GM21526 (cell line): Measurements from ENCODE around the gene AHI1.
"Not testable (repeated sequence)": the region's sequence is repeated elsewhere in the genome, so short reads cannot be mapped to it uniquely, and the experiment has no call there.

Source experiments
- ATAC-seq: cut with Tn5 transposase; IDR thresholded peaks from one replicate; pipeline ENCODE4 v1.9.1; 2021; ENCODE audit warnings: moderate library complexity; ENCODE audit not compliant: unreplicated experiment, low FRiP score

Gene AHI1

GRCh38 chr6:135506270-135506997 is 8.9 kb upstream of the AHI1 start:
- ATAC-seq: peak; percentile 72

GRCh38 chr6:135505648-135506047 is 8.1 kb upstream of the AHI1 start:
- ATAC-seq: no peak

- ATAC-seq: no peak
Measured at GRCh38 chr6:135505222-135505621, 7.7 kb upstream of the AHI1 start.

DNA sequence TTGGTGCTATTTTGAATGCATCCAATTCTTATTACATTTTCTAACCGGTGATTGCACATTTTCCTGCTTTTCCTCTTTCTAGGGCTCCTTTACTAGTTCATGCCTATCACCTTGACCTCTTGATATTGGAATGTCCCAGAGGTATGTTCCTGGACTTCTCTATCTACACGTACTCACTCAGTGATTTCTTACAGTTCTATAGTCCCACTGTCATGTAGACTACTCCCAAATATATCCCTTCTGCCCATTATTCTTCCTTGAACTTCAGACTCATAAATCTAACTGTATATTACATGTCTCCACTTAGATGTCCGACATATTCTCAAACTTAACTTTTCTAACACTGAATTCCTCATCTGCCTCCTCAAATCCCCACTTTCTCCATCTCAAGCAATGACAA is 7.2 kb upstream of the AHI1 start:
- no peak for ATAC-seq

DNA sequence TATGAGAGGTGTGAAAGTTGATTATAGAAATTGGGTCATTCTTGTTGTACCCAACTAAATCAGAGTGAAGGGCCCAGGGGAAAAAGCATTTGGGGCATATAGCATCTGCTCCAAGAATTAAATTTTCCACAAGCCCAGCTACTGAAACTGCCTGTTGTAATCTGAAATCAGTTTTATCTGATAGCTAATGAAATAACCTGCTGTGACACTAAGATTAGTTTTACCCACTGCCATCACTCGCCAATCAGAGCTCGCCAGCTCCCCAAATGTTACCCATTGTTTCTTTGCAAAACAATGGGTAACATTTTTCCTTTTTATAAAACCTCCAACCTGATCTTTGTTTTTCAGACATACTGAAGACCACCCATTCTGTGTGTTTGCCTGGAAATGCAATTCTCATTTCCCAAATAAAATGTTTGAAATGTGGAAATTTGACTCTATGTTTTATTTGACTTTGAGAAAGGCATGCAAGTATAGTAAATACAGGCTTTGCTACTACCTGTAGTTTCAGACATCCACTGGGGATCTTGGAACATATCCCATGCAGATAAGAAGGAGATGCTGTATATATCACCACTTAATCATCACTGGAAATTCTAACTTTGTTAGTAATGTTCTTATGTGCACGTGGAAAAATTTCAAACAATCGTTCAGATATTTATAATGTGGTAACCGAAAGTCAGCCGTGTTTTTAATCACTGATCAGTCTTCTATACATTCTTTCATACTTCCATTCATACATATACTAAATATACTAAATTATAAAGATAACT is 6.3 kb upstream of the AHI1 start:
- ATAC-seq: no peak

DNA sequence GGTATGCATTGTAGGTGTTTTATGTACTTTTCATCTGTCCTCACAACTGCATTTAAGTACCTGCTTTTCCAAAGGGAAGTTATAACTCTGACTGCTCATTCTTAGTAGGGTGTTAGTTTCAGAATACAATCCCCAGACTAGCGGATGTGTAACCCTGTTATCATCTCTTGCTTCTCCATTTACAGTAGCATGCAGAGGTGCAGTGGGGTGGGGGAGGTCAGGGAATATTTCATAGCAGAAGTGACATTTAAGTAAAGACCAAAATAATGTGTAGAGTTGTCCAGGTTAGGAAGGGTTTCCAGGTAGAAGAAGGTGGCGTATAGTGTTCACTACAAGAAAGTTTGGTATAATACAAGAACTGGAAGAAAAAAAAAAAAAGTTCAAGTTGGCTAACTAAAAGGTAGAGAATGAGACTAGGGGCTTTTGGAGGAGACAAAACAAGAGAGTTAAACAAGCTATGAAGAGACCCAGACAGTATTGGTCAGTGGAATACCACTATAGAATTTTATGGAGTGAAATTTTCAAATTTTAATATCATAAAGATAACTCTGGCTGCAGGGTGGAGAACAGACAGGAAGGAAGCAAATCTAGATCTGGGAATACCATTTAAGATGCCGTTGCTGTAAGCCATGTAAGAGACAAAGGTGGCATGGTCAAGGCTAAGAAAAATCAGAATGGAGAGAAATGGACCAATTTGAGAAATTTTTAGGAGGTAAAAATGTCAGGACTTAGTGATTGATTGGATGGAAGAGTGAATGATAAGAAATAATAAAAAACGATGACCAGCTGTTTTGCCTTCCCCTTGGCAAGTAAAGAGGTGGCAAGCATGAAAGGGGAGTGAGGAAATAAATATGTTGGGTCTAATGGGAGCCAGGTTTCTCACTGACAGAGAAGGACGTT is 2.2 kb upstream of the AHI1 start:
- no peak for ATAC-seq

DNA sequence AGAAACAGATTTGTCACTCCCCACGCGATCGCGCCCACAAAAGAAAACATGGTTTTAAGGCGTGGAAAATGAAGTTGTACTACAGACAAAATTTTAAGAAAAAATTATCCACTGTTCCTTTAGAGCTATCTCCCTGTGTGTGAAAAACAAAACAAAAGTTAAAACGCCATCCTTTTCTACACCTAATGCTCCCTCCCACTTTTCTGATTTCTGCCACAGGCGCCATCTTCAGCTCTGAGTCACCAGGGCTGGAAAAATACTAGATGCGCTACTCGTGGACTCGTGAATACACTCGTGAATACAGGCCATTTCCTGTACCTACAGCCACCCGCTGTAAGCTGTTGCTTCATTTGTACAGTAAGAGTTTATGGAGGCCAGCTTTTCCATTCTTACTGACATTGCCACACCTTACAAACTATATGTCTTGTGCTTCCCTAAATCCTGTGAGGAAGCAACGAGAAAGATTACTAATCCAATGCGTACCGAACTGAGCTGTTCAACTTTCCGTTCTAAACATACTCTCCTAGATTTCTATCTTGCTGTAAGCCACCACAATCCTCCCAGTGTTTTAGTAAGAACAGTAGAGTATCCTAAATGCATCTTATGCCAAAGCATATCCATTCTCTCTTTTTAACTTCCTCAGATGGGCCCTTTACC is 773 bp upstream of the AHI1 start:
- peak; percentile 37 for ATAC-seq

GRCh38 chr6:135496800-135497411 is 634 bp downstream of the AHI1 start:
- no peak for ATAC-seq

DNA sequence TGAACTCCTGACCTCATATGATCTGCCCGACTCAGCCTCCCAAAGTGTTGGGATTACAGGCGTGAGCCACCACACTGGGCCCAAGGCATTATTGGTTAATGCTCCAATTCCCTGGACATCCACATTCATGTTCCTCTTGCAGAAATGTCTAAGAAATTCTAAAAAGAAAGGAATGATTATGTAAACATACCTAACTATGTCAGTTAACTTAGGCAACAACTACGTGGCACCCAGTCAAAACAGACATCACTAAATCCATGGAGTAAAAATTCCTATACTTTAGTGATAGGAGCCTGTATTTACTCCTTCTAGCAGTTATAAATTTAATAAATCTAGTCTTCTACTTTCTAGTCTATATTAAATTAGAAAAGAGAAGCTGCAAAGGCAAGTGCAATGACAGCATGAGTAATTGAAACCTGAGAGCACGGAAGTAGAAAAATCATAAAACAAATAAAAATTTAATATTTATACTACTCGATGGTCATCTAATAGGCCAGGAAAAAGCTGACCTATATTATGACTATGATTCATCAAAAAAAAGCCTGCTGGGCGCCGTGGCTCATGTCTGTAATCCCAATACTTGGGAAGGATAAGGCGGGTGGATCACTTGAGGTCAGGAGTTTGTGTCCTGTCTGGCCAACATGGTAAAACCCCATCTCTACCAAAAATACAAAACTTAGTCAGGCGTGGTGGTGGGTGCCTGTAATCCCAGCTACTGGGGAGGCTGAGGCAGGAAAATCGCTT is 4.2 kb downstream of the AHI1 start:
- ATAC-seq: no peak

GRCh38 chr6:135490381-135490780 is 7.2 kb downstream of the AHI1 start:
- ATAC-seq: no peak

- no peak for ATAC-seq
Measured at GRCh38 chr6:135488023-135488422, 9.5 kb downstream of the AHI1 start.

DNA sequence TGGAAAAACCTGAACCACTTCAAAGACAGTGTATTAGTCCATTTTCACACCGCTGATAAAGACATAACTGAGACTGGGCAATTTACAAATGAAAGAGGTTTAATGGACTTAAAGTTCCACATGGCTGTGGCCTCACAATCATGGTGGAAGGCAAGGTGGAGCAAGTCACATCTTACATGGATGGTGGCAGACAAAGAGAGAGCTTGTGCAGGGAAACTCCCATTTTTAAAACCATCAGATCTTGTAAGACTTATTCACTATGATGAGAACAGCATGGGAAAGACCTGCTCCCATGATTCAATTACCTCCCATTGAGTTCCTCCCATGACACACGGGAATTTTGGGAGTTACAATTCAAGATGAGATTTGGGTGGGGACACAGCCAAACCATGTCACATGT is 13.6 kb downstream of the AHI1 start:
- not testable (repeated sequence) for ATAC-seq

DNA sequence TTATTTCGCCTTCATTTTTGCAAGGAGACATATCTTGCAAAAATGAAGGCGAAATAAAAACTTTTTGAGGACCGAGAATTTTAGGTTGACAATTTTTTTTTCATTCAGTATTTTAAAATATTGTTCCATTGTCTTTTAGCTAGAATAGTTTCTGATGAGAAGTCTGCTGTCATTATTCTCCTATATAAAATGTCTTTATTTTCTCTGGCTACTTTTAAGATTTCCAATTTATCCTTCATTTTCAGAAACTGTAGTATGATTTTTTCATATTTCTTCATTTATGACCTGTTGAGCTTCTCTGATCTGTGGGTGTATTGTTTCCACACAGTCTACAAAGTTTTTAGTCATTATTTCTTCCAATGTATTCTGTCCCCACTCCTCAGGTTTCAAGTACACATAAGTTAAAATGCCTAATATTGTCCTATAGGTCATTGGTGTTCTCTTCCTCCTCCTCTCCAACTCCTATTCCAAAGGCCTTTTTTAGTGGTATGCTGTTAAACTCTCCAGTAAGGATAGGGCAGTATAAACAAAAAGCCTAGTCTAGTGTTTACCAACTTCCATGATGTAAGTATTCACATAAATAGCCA is 15.7 kb downstream of the AHI1 start:
- ATAC-seq: no peak

GRCh38 chr6:135479601-135480000 is 17.9 kb downstream of the AHI1 start:
- ATAC-seq: no peak

GRCh38 chr6:135478626-135479025 is 18.9 kb downstream of the AHI1 start:
- ATAC-seq: no peak

DNA sequence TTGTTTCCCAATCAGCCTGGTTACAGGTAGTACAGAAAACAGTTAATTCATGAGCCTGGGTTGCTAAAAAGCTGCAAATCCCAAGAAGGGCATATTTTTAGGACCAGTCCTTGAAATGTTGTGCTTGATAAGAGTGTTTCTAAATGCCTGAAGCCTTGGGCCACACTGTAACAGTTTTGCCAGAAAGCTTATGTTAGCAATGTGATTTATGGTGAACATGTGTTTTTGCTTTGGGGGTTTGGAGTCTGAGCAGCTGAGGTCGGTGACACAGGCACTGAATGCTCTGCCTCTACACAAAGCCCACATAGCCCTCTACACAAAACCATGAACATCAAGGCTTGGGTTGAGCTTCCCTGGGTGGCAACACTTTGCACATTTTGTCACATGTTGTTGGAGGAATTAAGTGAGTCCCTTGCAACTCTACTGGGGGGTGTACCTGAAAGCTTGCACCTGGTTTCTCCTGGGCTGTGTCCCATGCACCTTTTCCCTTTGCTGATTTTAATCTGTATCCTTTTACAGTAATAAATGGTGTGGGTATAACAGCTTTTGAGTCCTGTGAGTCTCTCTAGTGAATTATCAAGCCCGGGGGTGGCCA is 22.2 kb downstream of the AHI1 start:
- ATAC-seq: no peak

GRCh38 chr6:135474362-135474761 is 23.2 kb downstream of the AHI1 start:
- ATAC-seq: no peak

- ATAC-seq: no peak
Measured at GRCh38 chr6:135465903-135466302, 31.6 kb downstream of the AHI1 start.

DNA sequence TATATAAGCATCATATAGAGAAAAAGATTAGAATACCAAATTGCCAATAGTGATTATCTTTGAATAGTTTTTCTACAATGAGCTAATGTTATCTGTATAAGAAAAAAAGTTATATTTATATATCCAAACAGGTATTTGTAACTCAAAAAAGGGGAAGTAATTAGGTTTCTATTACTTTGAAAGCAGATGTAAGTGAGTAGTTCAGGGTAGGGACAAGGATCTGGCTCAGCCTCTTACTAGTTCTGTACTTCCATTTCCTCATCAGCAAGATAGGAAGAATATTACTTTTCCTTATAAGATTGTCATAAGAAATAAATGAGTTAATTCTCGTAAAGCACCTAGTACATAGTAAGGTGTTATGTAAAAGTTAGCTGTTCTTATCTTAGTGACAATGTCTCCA is 32.2 kb downstream of the AHI1 start:
- peak; percentile 79 for ATAC-seq
